ENCODE measurements around the gene RAB27A.
"Not testable (repeated sequence)": the region's sequence is repeated elsewhere in the genome, so short reads cannot be mapped to it uniquely, and the experiment has no call there.

Gene RAB27A

DNA sequence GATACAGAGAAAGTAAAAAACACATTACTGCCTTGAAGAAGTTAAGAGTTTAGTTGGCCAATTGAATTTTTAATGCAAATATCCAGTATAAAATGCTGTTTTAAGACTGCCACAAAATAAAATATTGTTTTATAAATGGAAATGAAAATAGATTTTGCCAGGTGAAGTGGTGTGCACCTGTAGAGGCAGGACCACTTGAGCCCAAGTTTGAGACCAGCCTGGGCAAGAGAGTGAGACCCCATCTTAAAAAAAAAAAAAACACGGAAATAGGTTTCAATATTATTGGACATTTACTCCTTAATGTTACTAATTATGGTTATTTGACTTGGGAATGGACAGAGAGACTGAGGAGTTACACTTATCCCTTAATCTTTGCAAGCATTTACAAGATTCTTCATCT, 31.4 kb upstream of the RAB27A start:
- no peak for DNase-seq (ENCODE audit: low read depth)
- TF ChIP-seq CTCF (IDR thresholded peaks at IDR 0.05; ENCODE audit: control insufficient read depth, insufficient read depth, low read depth, low read length, missing control alignments) = no peak
- no peak overlapping the region for H3K4me3 ChIP-seq (ENCODE audit: control insufficient read depth, low read depth, low read length)

DNA sequence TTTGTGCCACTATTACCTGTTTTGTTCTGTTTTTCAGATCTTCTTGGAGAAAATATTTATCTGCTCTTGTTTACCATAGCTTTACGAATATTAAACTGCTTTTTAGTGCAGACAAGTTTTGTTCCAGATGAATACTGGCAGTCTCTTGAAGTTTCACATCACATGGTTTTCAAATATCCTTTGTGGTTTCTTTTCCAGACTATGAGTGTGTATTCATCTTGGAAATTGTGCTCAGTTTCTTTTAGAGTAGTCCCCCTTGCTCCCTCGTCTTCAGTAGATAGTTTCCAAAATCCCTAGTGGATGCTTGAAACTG, 30.6 kb upstream of the RAB27A start:
- DNase-seq (ENCODE audit: low read depth) = no peak
- TF ChIP-seq CTCF (IDR thresholded peaks at IDR 0.05; ENCODE audit: control insufficient read depth, insufficient read depth, low read depth, low read length, missing control alignments) = no peak
- H3K4me3 ChIP-seq (ENCODE audit: control insufficient read depth, low read depth, low read length) = 0 out of 2 replicates have a peak overlapping the region, but pooled peaks have one; percentile 3

DNA sequence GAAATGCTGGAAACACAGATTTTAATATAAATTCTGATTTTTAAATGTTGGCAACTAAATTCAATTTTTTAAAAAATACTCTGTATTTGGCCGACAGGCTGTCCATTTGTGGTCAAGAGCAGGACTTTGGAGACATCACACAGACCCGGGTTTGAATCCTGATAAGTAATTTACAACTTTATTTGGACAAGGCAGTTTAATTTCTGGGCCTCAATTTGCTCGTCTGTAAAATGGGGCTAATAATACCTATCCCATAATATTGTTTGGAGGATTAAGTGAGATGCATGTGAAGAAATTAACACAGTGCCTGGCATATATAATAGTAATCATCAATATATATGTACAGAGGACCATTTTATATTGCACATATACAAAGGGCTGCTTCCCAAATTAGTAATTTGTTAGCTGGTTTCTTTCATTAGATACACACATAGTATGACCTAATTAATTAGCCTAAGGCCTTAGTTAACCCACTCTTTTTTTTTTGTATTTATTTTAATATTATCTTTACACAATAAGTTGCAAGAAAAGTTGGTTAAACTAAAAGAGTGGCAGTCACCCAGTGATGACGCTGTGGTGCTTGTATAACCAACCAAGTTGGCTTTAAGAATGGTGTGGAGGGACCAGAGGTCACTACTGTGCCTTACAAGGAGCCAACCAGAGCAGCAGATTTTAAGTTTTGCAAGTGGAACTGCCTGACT, 30.1 kb upstream of the RAB27A start:
- no peak for DNase-seq (ENCODE audit: low read depth)
- TF ChIP-seq CTCF (IDR thresholded peaks at IDR 0.05; ENCODE audit: control insufficient read depth, insufficient read depth, low read depth, low read length, missing control alignments) = no peak
- H3K4me3 ChIP-seq (ENCODE audit: control insufficient read depth, low read depth, low read length) = peak overlapping the region; percentile 90

DNA sequence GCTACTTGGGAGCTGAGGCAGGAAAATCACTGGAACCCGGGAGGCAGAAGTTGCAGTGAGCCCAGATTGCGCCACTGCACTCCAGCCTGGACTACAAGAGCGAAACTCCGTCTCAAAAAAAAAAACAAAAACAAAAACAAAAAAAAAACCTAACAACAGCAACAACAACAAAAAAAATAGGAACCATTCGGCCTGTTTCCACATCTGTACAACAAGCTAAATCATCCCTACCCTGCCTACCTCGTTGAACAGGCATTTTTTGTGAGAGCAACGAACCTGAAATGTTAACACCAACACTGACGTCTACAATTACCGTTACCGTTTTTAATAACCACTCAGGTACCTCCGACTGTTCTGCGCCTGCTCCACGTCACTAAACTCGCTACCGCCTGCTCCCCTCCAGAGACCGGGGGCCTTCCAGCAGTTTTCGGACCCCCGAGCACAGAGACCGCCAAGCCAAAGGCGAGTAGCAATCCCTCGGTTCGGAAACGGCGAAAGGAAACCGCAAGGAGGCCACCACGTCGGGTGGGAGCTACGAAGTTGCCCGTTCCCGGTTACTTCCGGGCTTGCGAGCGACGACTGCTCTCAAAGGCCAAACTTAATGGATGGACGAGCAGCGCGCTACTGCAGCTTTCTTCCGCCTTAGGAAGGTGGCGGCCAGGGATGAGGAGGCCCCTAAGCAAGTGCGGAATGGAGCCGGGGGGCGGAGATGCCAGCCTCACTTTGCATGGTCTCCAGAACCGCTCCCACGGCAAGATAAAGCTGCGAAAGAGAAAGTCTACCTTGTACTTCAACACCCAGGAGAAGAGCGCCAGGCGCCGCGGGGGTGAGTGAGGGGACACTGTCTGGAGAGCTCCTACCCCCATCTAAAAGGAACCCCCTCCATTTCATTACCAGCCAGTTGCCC, 29.2 kb upstream of the RAB27A start, which contains the start of the genes PIGB and PIGBOS1:
PIGB (plus strand) TSS at position 635 of the 907 bp plus-strand sequence; CDS start at position 664, 29 bp downstream.
PIGBOS1 (minus strand) TSS at position 536 of the 907 bp plus-strand sequence. CDS start 1,331 bp downstream, outside the sequence.
- DNase-seq (ENCODE audit: low read depth) = peak; percentile 68
- peak; percentile 23 for TF ChIP-seq CTCF (IDR thresholded peaks at IDR 0.05; ENCODE audit: control insufficient read depth, insufficient read depth, low read depth, low read length, missing control alignments)
- H3K4me3 ChIP-seq (ENCODE audit: control insufficient read depth, low read depth, low read length) = peak within 1 kb of the TSS; percentile 90

DNA sequence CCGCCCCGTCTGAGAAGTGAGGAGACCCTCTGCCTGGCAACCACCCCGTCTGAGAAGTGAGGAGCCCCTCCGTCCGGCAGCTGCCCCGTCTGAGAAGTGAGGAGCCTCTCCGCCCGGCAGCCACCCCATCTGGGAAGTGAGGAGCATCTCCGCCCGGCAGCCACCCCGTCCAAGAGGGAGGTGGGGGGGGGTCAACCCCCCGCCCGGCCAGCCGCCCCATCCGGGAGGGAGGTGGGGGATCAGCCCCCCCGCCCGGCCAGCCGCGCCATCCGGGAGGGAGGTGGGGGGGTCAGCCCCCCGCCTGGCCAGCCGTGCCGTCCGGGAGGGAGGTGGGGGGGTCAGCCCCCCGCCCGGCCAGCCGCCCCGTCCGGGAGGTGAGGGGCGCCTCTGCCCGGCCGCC, 13.2 kb upstream of the RAB27A start:
- H3K4me3 ChIP-seq (ENCODE audit: control insufficient read depth, low read depth, low read length); DNase-seq (ENCODE audit: low read depth): not testable (repeated sequence)

GRCh38 chr15:55297315-55297714, 7.7 kb upstream of the RAB27A start:
- no peak for TF ChIP-seq CTCF (IDR thresholded peaks at IDR 0.05; ENCODE audit: control insufficient read depth, insufficient read depth, low read depth, low read length, missing control alignments)
- no peak for DNase-seq (ENCODE audit: low read depth)
- no peak overlapping the region for H3K4me3 ChIP-seq (ENCODE audit: control insufficient read depth, low read depth, low read length)

DNA sequence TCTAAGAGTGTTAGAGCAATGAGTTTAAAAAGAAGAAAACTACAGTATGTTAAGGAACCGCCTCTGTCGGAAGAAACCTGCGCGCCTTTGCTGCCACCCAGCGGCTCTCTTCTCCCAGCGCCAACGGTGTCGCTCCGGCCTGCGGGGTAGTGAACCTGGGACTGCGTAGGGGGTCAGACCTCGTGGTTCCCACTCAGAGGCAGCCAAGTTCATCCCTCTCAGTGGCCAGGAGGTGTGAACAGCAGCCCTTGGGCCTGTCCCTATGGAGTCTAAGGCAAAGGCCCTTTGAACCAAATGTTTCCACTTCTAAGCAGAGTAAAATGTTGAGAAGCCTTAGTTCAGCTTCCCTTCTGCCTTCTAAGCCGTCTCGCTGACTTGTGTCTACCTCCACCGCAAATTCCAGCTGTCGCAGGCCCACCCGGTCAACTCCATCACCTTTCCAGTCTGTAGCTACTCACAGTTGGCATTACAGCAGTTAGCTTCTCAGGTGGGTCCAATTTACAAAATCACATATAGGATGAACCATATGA, 980 bp upstream of the RAB27A start:
- peak overlapping the region; percentile 77 for H3K4me3 ChIP-seq (ENCODE audit: control insufficient read depth, low read depth, low read length)
- DNase-seq (ENCODE audit: low read depth) = no peak

More for the DNA sequence above, 980 bp upstream of the RAB27A start:
- TF ChIP-seq CTCF (IDR thresholded peaks at IDR 0.05; ENCODE audit: control insufficient read depth, insufficient read depth, low read depth, low read length, missing control alignments) = peak; percentile 95

Data from AG09309 (cell line).